Smooth muscle cell (in vitro differentiated cells): ENCODE measurements around the gene STUM. TPM values are rescaled to one million over a fixed set of nuclear protein-coding genes. Genes with fewer than 3 reads are reported as not detected.

Experiments
- DNase-seq: peaks from one replicate; lab custom pipeline; 2025; ENCODE audit not compliant: unreplicated experiment; lab: John Stamatoyannopoulos, UW
- H2AFZ ChIP-seq: fragments of 200-600 bp; sonication (generic); 2 replicates; pipeline ENCODE4 v1.6.0; 2016; ENCODE audit warnings: antibody characterized with exemption, low read depth, mild to moderate bottlenecking
- H3F3A ChIP-seq: fragments of 200-600 bp; sonication (generic); 2 replicates; pipeline ENCODE4 v1.6.0; 2017; ENCODE audit warnings: antibody characterized with exemption, low read depth
- H3K27ac ChIP-seq: fragments of 200-600 bp; sonication (generic); 2 replicates; pipeline ENCODE4 v1.5.1; 2016; ENCODE audit warnings: low read depth, mild to moderate bottlenecking
- H3K27me3 ChIP-seq: fragments of 200-600 bp; sonication (generic); 2 replicates; pipeline ENCODE4 v1.6.1; 2016; ENCODE audit warnings: low read depth, mild to moderate bottlenecking
- H3K36me3 ChIP-seq: fragments of 200-600 bp; sonication (generic); 2 replicates; pipeline ENCODE4 v1.5.1; 2016; ENCODE audit warnings: low read depth
- H3K4me1 ChIP-seq: fragments of 200-600 bp; sonication (generic); 2 replicates; pipeline ENCODE4 v1.5.1; 2016; ENCODE audit warnings: low read depth
- H3K4me2 ChIP-seq: fragments of 200-600 bp; sonication (generic); 2 replicates; pipeline ENCODE4 v1.6.0; 2016; ENCODE audit warnings: mild to moderate bottlenecking
- H3K4me3 ChIP-seq: fragments of 200-600 bp; sonication (generic); 2 replicates; pipeline ENCODE4 v1.5.1; 2016; ENCODE audit warnings: mild to moderate bottlenecking
- H3K79me2 ChIP-seq: fragments of 200-600 bp; sonication (generic); 2 replicates; pipeline ENCODE4 v1.6.0; 2016; ENCODE audit warnings: low read depth, mild to moderate bottlenecking
- H3K9ac ChIP-seq: fragments of 200-600 bp; sonication (generic); 2 replicates; pipeline ENCODE4 v1.6.0; 2016; ENCODE audit warnings: low read depth
- H3K9me3 ChIP-seq: fragments of 200-600 bp; sonication (generic); replicated peaks from 2 replicates; pipeline ENCODE4 v1.5.1; 2016; ENCODE audit warnings: low read depth
- H4K20me1 ChIP-seq: fragments of 200-600 bp; sonication (generic); 2 replicates; pipeline ENCODE4 v1.6.0; 2016; ENCODE audit warnings: low read depth
- CTCF ChIP-seq: fragments of 200-600 bp; sonication (generic); IDR thresholded peaks from 2 replicates; pipeline ENCODE4 v1.5.1; 2017; ENCODE audit warnings: borderline replicate concordance, mild to moderate bottlenecking, antibody characterized with exemption; ENCODE audit not compliant: insufficient read depth, poor library complexity, severe bottlenecking
- WGBS: methylation state at CpG from one replicate; pipeline ENCODE4 v1.1.7; 2016; ENCODE audit warnings: low lambda C conversion rate; 5-methylcytosine and 5-hydroxymethylcytosine counted together
- polyA plus RNA-seq: library from polyadenylated mRNA; unstranded; fragments of >200 nt; fragmentation: Nextera tagmentation; extraction: Ambion mirVana; gene quantifications from 2 replicates; pipeline ENCODE4 v1.2.1, GENCODE V29; 2016
- total RNA-seq: library from RNA; depleted of rRNA; stranded (reverse); fragments of >200 nt; gene quantifications from 2 replicates; pipeline ENCODE4 v1.2.3, GENCODE V29; 2014

The STUM gene
- total and polyA plus RNA-seq, 2 experiments from 2014 or later: 0.04 TPM; not detected in 1

DNA sequence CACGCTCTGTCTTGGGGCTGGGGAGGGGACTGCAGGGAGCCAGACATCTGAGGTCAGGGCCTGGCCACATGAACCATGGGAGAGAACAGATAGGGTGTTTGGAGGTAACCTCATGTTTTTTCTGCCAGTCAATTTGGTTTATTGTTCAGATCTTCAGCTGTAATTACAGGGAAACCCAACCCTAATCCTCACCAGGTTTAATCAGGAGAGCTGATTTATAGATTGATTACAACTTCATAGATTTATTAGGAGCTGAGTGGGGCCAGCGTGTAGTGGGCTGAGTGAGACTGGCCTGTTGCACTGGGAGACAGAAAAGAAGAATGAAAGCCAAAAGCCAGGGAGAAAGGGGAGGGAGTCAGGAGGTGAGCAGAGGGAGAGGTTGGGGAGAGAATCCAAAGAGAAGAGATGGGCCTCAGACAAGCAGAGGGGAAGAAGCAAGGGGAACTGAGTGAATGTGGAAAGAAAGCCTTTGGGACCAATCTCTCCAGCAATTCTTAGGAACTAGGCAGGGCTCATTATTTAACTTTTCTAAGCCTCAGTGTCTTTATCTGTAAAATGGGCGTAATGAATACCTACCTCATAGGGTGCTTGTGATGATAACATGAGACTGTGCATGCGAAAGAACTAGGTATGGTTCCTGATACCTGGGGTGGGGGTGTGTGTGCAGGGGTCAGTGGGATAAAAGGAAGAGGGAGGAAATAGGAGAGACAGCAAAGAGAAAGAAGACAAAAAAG lies 17.0 kb upstream of the STUM start:
- no peak for DNase-seq
- Histone ChIP-seq H3K9me3 (no peaks in the 10 kb centered on the region), H3K79me2 (no peaks in the 10 kb centered on the region), H3F3A (no peaks in the 10 kb centered on the region), H3K27ac (no peak overlapping the region), H3K4me1 (no peaks in the 10 kb centered on the region), H3K4me3 (no peak overlapping the region), H2AFZ (no peak overlapping the region), H3K4me2 (no peak overlapping the region), H4K20me1 (no peaks in the 10 kb centered on the region), H3K9ac (no peak overlapping the region), H3K27me3 (no peaks in the 10 kb centered on the region), H3K36me3 (no peaks in the 10 kb centered on the region)
- 86% methylated on average over 4 of the region's 4 CpGs for WGBS
- no peak for TF ChIP-seq CTCF

GRCh38 chr1:226532553-226532952 lies 16.0 kb upstream of the STUM start:
- Histone ChIP-seq H3K9me3 (no peaks in the 10 kb centered on the region), H3K9ac (no peak overlapping the region), H2AFZ (no peak overlapping the region), H3K4me3 (no peak overlapping the region), H3K36me3 (no peaks in the 10 kb centered on the region), H3F3A (no peaks in the 10 kb centered on the region), H3K27ac (no peak overlapping the region), H3K4me1 (no peaks in the 10 kb centered on the region), H3K79me2 (no peaks in the 10 kb centered on the region), H3K27me3 (no peaks in the 10 kb centered on the region), H4K20me1 (no peaks in the 10 kb centered on the region), H3K4me2 (no peak overlapping the region)
- DNase-seq: no peak
- no peak for TF ChIP-seq CTCF
- WGBS: 27% methylated on average over 2 of the region's 2 CpGs

DNA sequence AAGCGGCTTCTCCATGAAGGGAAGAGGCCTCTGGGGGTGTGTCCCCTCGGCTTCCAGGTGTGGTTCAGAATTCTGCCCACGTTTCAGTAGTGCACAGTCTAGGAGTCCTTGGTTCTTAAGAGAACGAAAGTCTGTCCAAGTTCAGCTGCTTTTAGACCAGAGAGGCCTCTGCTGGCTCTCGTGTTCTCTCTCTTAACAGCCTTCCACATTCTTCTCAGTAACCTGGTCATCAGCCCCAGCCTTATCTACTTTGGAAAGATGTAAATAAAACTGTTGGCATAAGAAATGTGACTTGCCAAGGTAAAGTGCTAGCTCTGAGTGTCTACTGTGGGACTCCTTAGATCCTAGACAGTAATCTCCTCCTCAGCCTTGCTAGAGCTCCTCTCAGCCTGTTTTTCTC lies 15.3 kb upstream of the STUM start:
- Histone ChIP-seq H2AFZ (no peak overlapping the region), H3K9ac (no peak overlapping the region), H3K27ac (no peak overlapping the region), H4K20me1 (no peaks in the 10 kb centered on the region), H3K9me3 (no peaks in the 10 kb centered on the region), H3K4me1 (no peaks in the 10 kb centered on the region), H3K27me3 (no peaks in the 10 kb centered on the region), H3F3A (no peaks in the 10 kb centered on the region), H3K79me2 (no peaks in the 10 kb centered on the region), H3K4me3 (no peak overlapping the region), H3K4me2 (no peak overlapping the region), H3K36me3 (no peaks in the 10 kb centered on the region)
- WGBS: 69% methylated on average over 5 of the region's 5 CpGs
- DNase-seq: no peak
- no peak for TF ChIP-seq CTCF

DNA sequence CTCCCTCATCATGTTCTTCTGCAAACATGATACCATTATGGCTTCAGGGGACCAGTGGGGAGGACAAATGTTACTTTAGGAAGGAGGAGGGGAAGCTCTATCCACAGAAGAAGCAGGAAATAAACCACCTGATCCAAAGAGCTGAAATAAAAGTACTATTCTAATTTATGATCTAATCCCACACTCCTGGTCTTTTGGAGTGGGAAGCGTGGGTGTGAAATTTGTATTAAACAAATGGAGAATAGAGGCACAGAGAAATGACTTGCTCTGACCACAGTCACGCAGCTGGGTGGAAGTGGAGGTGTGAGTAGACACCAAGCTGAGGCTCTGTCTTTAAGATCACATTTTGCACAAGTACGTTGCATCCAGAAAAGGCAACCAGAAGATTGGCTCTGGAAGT lies 14.5 kb upstream of the STUM start:
- DNase-seq: no peak
- no peak overlapping the region for H3K27ac ChIP-seq
- no peaks in the 10 kb centered on the region for H4K20me1 ChIP-seq
- no peak for TF ChIP-seq CTCF
- H3K36me3 ChIP-seq: no peaks in the 10 kb centered on the region
- no peaks in the 10 kb centered on the region for H3K27me3 ChIP-seq
- no peak overlapping the region for H3K4me2 ChIP-seq
- no peaks in the 10 kb centered on the region for H3K4me1 ChIP-seq
- no peaks in the 10 kb centered on the region for H3K9me3 ChIP-seq
- no peaks in the 10 kb centered on the region for H3F3A ChIP-seq
- H3K4me3 ChIP-seq: no peak overlapping the region
- no peak overlapping the region for H3K9ac ChIP-seq
- WGBS: 94% methylated on average over 3 of the region's 3 CpGs
- H3K79me2 ChIP-seq: no peaks in the 10 kb centered on the region
- no peak overlapping the region for H2AFZ ChIP-seq
